ENCODE measurements around the gene PCSK6.

PCSK6 gene

DNA sequence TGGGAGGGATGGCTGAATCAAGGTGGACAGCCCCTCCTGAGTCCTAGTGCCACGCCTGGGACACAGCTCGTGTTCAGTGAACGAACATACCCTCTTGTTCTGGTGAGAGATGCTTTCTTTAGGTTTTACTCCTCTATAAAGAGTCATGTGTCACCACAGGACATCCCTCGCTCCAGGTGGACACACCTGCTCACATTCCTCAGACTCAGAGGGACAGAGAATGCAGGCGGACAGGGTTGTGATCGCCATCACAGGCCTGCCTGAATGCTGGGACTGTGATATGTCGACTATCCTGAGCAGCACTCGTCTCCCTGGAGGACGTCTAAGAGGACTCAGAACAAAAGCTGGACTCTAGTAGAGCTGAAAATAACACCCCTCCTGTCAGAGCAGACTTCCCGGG is 98.1 kb downstream of the PCSK6 start:
- no peaks in the 10 kb centered on the region for H3K27me3 ChIP-seq (ENCODE audit: insufficient read depth, poor library complexity, severe bottlenecking)
- no peak overlapping the region for H3K27ac ChIP-seq (replicated peaks)
- TF ChIP-seq, protein P1, sequence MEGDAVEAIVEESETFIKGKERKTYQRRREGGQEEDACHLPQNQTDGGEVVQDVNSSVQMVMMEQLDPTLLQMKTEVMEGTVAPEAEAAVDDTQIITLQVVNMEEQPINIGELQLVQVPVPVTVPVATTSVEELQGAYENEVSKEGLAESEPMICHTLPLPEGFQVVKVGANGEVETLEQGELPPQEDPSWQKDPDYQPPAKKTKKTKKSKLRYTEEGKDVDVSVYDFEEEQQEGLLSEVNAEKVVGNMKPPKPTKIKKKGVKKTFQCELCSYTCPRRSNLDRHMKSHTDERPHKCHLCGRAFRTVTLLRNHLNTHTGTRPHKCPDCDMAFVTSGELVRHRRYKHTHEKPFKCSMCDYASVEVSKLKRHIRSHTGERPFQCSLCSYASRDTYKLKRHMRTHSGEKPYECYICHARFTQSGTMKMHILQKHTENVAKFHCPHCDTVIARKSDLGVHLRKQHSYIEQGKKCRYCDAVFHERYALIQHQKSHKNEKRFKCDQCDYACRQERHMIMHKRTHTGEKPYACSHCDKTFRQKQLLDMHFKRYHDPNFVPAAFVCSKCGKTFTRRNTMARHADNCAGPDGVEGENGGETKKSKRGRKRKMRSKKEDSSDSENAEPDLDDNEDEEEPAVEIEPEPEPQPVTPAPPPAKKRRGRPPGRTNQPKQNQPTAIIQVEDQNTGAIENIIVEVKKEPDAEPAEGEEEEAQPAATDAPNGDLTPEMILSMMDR (IDR thresholded peaks at IDR 0.05; ENCODE audit: insufficient read depth, low read length), result no peak
- TF ChIP-seq REST (IDR thresholded peaks at IDR 0.05; ENCODE audit: insufficient replicate concordance, low read depth) (no peak), GABPA (IDR thresholded peaks at IDR 0.05; ENCODE audit: low read depth) (no peak), POLR2AphosphoS5 (IDR thresholded peaks at IDR 0.05; ENCODE audit: low read depth) (no peak), SPI1 (IDR thresholded peaks at IDR 0.05; ENCODE audit: borderline replicate concordance, low read depth) (no peak)
- DNase-seq (ENCODE audit: low read depth in 1 of 2, low spot score in 1 of 2), result no peak
- no peak overlapping the region for H3K4me3 ChIP-seq (replicated peaks; ENCODE audit: insufficient read depth, low read length)

GRCh38 chr15:101390462-101390861 is 99.0 kb downstream of the PCSK6 start:
- TF ChIP-seq GABPA (IDR thresholded peaks at IDR 0.05; ENCODE audit: low read depth) (no peak), REST (IDR thresholded peaks at IDR 0.05; ENCODE audit: insufficient replicate concordance, low read depth) (no peak), POLR2AphosphoS5 (IDR thresholded peaks at IDR 0.05; ENCODE audit: low read depth) (no peak)
- Histone ChIP-seq H3K27me3 (ENCODE audit: insufficient read depth, poor library complexity, severe bottlenecking) (no peaks in the 10 kb centered on the region), H3K27ac (replicated peaks) (no peak overlapping the region), H3K4me3 (replicated peaks; ENCODE audit: insufficient read depth, low read length) (no peak overlapping the region)
- no peak for DNase-seq (ENCODE audit: low read depth in 1 of 2, low spot score in 1 of 2)

GRCh38 chr15:101390060-101390459 is 99.4 kb downstream of the PCSK6 start:
- H3K27me3 ChIP-seq (ENCODE audit: insufficient read depth, poor library complexity, severe bottlenecking), result no peaks in the 10 kb centered on the region
- no peak overlapping the region for H3K4me3 ChIP-seq (replicated peaks; ENCODE audit: insufficient read depth, low read length)
- DNase-seq (ENCODE audit: low read depth in 1 of 2, low spot score in 1 of 2), result no peak
- H3K27ac ChIP-seq (replicated peaks), result no peak overlapping the region
- no peak for TF ChIP-seq POLR2AphosphoS5 (IDR thresholded peaks at IDR 0.05; ENCODE audit: low read depth)
- TF ChIP-seq, protein P1 (IDR thresholded peaks at IDR 0.05; ENCODE audit: insufficient read depth, low read length), result no peak
- no peak for TF ChIP-seq GABPA (IDR thresholded peaks at IDR 0.05; ENCODE audit: low read depth)
- no peak for TF ChIP-seq SPI1 (IDR thresholded peaks at IDR 0.05; ENCODE audit: borderline replicate concordance, low read depth)
- TF ChIP-seq REST (IDR thresholded peaks at IDR 0.05; ENCODE audit: insufficient replicate concordance, low read depth), result no peak

- H3K27ac ChIP-seq (replicated peaks), result no peak overlapping the region
- TF ChIP-seq POLR2AphosphoS5 (IDR thresholded peaks at IDR 0.05; ENCODE audit: low read depth) (no peak), SPI1 (IDR thresholded peaks at IDR 0.05; ENCODE audit: borderline replicate concordance, low read depth) (no peak), REST (IDR thresholded peaks at IDR 0.05; ENCODE audit: insufficient replicate concordance, low read depth) (no peak), GABPA (IDR thresholded peaks at IDR 0.05; ENCODE audit: low read depth) (no peak)
- TF ChIP-seq, protein P1 (IDR thresholded peaks at IDR 0.05; ENCODE audit: insufficient read depth, low read length), result no peak
- no peaks in the 10 kb centered on the region for H3K27me3 ChIP-seq (ENCODE audit: insufficient read depth, poor library complexity, severe bottlenecking)
- DNase-seq (ENCODE audit: low read depth in 1 of 2, low spot score in 1 of 2), result no peak
- no peak overlapping the region for H3K4me3 ChIP-seq (replicated peaks; ENCODE audit: insufficient read depth, low read length)
Observed at GRCh38 chr15:101389362-101389761, 100.1 kb downstream of the PCSK6 start.

Data from HL-60 (cell line).